Mesendoderm (in vitro differentiated cells): Measurements from ENCODE around the gene IFFO2.

ENCODE experiments used
- DNase-seq: peaks from one replicate; pipeline ENCODE4 v3.0.0; 2013
- H2AK5ac ChIP-seq: 2 replicates; pipeline ENCODE4 v1.6.1; 2013; ENCODE audit warnings: low read length, inconsistent platforms
- H2BK120ac ChIP-seq: 2 replicates; pipeline ENCODE4 v1.6.1; 2013; ENCODE audit warnings: low read depth, mild to moderate bottlenecking, low read length, moderate library complexity, mixed read lengths
- H2BK15ac ChIP-seq: replicated peaks from 2 replicates; pipeline ENCODE4 v1.6.1; 2013; ENCODE audit warnings: low read depth, mild to moderate bottlenecking, moderate library complexity
- H2BK5ac ChIP-seq: 2 replicates; pipeline ENCODE4 v1.6.1; 2013; ENCODE audit warnings: low read length, inconsistent platforms
- H3K18ac ChIP-seq: 2 replicates; pipeline ENCODE4 v1.6.1; 2013; ENCODE audit warnings: mild to moderate bottlenecking, low read length, mixed read lengths
- H3K23ac ChIP-seq: one replicate; pipeline ENCODE4 v1.6.1; 2013; ENCODE audit warnings: low read length
- H3K27ac ChIP-seq: 2 replicates; pipeline ENCODE4 v1.5.1; 2013; ENCODE audit warnings: low read depth, mild to moderate bottlenecking, inconsistent platforms, low read length, moderate library complexity
- H3K27me3 ChIP-seq: 2 replicates; pipeline ENCODE4 v1.6.1; 2013; ENCODE audit warnings: low read length, control low read depth, mild to moderate bottlenecking, inconsistent platforms; ENCODE audit not compliant: insufficient read depth, poor library complexity
- H3K36me3 ChIP-seq: 2 replicates; pipeline ENCODE4 v1.6.1; 2013; ENCODE audit warnings: low read length, inconsistent platforms; ENCODE audit not compliant: control insufficient read depth, insufficient read depth
- H3K4ac ChIP-seq: one replicate; pipeline ENCODE4 v1.6.1; 2013; ENCODE audit warnings: low read depth, mild to moderate bottlenecking, low read length, moderate library complexity
- H3K4me1 ChIP-seq: 2 replicates; pipeline ENCODE4 v1.6.1; 2013; ENCODE audit warnings: low read depth, low read length, inconsistent platforms; ENCODE audit not compliant: control insufficient read depth
- H3K4me2 ChIP-seq: 2 replicates; pipeline ENCODE4 v1.6.1; 2013; ENCODE audit warnings: low read length
- H3K4me3 ChIP-seq: 2 replicates; pipeline ENCODE4 v1.5.1; 2013; ENCODE audit warnings: mild to moderate bottlenecking, low read length
- H3K56ac ChIP-seq: one replicate; pipeline ENCODE4 v1.6.1; 2013; ENCODE audit warnings: low read length
- H3K79me1 ChIP-seq: 2 replicates; pipeline ENCODE4 v1.6.1; 2013; ENCODE audit warnings: low read length, inconsistent platforms
- H3K79me2 ChIP-seq: 2 replicates; pipeline ENCODE4 v1.6.1; 2013; ENCODE audit warnings: mild to moderate bottlenecking, low read length; ENCODE audit not compliant: control insufficient read depth, insufficient read depth
- H3K9ac ChIP-seq: 2 replicates; pipeline ENCODE4 v1.6.1; 2013; ENCODE audit warnings: low read length, inconsistent platforms
- H4K5ac ChIP-seq: one replicate; pipeline ENCODE4 v1.6.1; 2013; ENCODE audit warnings: low read length
- H4K8ac ChIP-seq: one replicate; pipeline ENCODE4 v1.6.1; 2013; ENCODE audit warnings: low read depth, mild to moderate bottlenecking, control low read depth, low read length, moderate library complexity
- WGBS: extraction: QIAGEN DNeasy Blood & Tissue Kit; methylation state at CpG from one replicate; pipeline ENCODE4 v1.1.7; 2013; ENCODE audit warnings: low lambda C conversion rate, missing lambda C conversion rate; ENCODE audit not compliant: insufficient coverage; ENCODE audit errors: extremely low coverage; 5-methylcytosine and 5-hydroxymethylcytosine counted together

IFFO2 gene

GRCh38 chr1:18928985-18929384, 27.5 kb downstream of the IFFO2 start:
- no peak for DNase-seq
- no peak overlapping the region for H4K8ac ChIP-seq
- peaks cover 4% of the 10 kb centered on the region for H3K79me2 ChIP-seq
- no peak overlapping the region for H3K56ac ChIP-seq
- WGBS: no CpG with 5 or more reads among the region's 6 CpGs
- H3K4me2 ChIP-seq: no peak overlapping the region
- H4K5ac ChIP-seq: no peak overlapping the region
- no peaks in the 10 kb centered on the region for H3K27me3 ChIP-seq
- no peak overlapping the region for H3K4me3 ChIP-seq
- H2BK120ac ChIP-seq: no peak overlapping the region
- no peak overlapping the region for H3K9ac ChIP-seq
- no peak overlapping the region for H3K23ac ChIP-seq
- no peak overlapping the region for H3K18ac ChIP-seq
- no peak overlapping the region for H3K27ac ChIP-seq
- H2AK5ac ChIP-seq: no peak overlapping the region
- H3K4ac ChIP-seq: no peak overlapping the region
- no peak overlapping the region for H2BK15ac ChIP-seq
- no peak overlapping the region for H2BK5ac ChIP-seq
- no peaks in the 10 kb centered on the region for H3K36me3 ChIP-seq
- peaks cover 8% of the 10 kb centered on the region for H3K79me1 ChIP-seq
- H3K4me1 ChIP-seq: peaks cover 9% of the 10 kb centered on the region

- H3K4me3 ChIP-seq: no peak overlapping the region
- no CpG with 5 or more reads among the region's 8 CpGs for WGBS
- H3K23ac ChIP-seq: no peak overlapping the region
- no peak overlapping the region for H2BK5ac ChIP-seq
- H3K18ac ChIP-seq: no peak overlapping the region
- H4K8ac ChIP-seq: no peak overlapping the region
- H4K5ac ChIP-seq: no peak overlapping the region
- H3K79me2 ChIP-seq: peaks cover 4% of the 10 kb centered on the region
- H2BK15ac ChIP-seq: no peak overlapping the region
- no peak overlapping the region for H3K56ac ChIP-seq
- H3K27me3 ChIP-seq: no peaks in the 10 kb centered on the region
- H3K4me2 ChIP-seq: no peak overlapping the region
- H2AK5ac ChIP-seq: no peak overlapping the region
- H3K79me1 ChIP-seq: peaks cover 8% of the 10 kb centered on the region
- no peak overlapping the region for H3K27ac ChIP-seq
- no peak overlapping the region for H3K9ac ChIP-seq
- DNase-seq: no peak
- H3K4me1 ChIP-seq: peaks cover 9% of the 10 kb centered on the region
- no peak overlapping the region for H3K4ac ChIP-seq
- no peaks in the 10 kb centered on the region for H3K36me3 ChIP-seq
- no peak overlapping the region for H2BK120ac ChIP-seq
Measured at GRCh38 chr1:18928406-18928805, 28.1 kb downstream of the IFFO2 start.

GRCh38 chr1:18927654-18928272, 28.7 kb downstream of the IFFO2 start:
- no peak overlapping the region for H3K4me3 ChIP-seq
- no peak overlapping the region for H3K56ac ChIP-seq
- H3K36me3 ChIP-seq: no peaks in the 10 kb centered on the region
- peaks cover 8% of the 10 kb centered on the region for H3K79me1 ChIP-seq
- no peak overlapping the region for H4K5ac ChIP-seq
- H3K4me1 ChIP-seq: peaks cover 7% of the 10 kb centered on the region
- peaks cover 4% of the 10 kb centered on the region for H3K79me2 ChIP-seq
- no peak overlapping the region for H2BK120ac ChIP-seq
- DNase-seq: no peak
- H2AK5ac ChIP-seq: no peak overlapping the region
- H3K4me2 ChIP-seq: no peak overlapping the region
- no peaks in the 10 kb centered on the region for H3K27me3 ChIP-seq
- H3K4ac ChIP-seq: no peak overlapping the region
- WGBS: no CpG with 5 or more reads among the region's 12 CpGs
- H3K23ac ChIP-seq: no peak overlapping the region
- no peak overlapping the region for H3K18ac ChIP-seq
- no peak overlapping the region for H3K9ac ChIP-seq
- no peak overlapping the region for H4K8ac ChIP-seq
- no peak overlapping the region for H2BK5ac ChIP-seq
- H3K27ac ChIP-seq: no peak overlapping the region
- no peak overlapping the region for H2BK15ac ChIP-seq

GRCh38 chr1:18927082-18927653, 29.3 kb downstream of the IFFO2 start:
- Histone ChIP-seq H3K56ac (no peak overlapping the region), H3K23ac (no peak overlapping the region), H3K4me3 (no peak overlapping the region), H3K18ac (no peak overlapping the region), H2BK15ac (no peak overlapping the region), H2BK5ac (no peak overlapping the region), H3K4me1 (peaks cover 4% of the 10 kb centered on the region), H4K8ac (no peak overlapping the region), H3K79me2 (peaks cover 4% of the 10 kb centered on the region), H2AK5ac (no peak overlapping the region), H3K9ac (no peak overlapping the region), H3K27me3 (no peaks in the 10 kb centered on the region), H3K4me2 (no peak overlapping the region), H2BK120ac (no peak overlapping the region), H3K79me1 (peaks cover 8% of the 10 kb centered on the region), H3K27ac (no peak overlapping the region), H3K36me3 (no peaks in the 10 kb centered on the region), H4K5ac (no peak overlapping the region), H3K4ac (no peak overlapping the region)
- WGBS: no CpG with 5 or more reads among the region's 16 CpGs
- DNase-seq: no peak

- Histone ChIP-seq H3K23ac (no peak overlapping the region), H3K4me1 (peaks cover 2% of the 10 kb centered on the region), H3K27ac (no peak overlapping the region), H3K79me1 (peaks cover 5% of the 10 kb centered on the region), H2AK5ac (no peak overlapping the region), H4K5ac (no peak overlapping the region), H4K8ac (peak overlapping the region; percentile 59), H3K9ac (no peak overlapping the region), H3K18ac (no peak overlapping the region), H3K27me3 (no peaks in the 10 kb centered on the region), H3K4me2 (no peak overlapping the region), H3K4me3 (no peak overlapping the region), H2BK15ac (no peak overlapping the region), H3K56ac (no peak overlapping the region), H2BK5ac (no peak overlapping the region), H3K4ac (no peak overlapping the region), H3K36me3 (no peaks in the 10 kb centered on the region), H3K79me2 (peaks cover 2% of the 10 kb centered on the region), H2BK120ac (no peak overlapping the region)
- WGBS: no CpG with 5 or more reads among the region's 13 CpGs
- DNase-seq: peak; percentile 86
Measured at GRCh38 chr1:18926315-18927081, 30.0 kb downstream of the IFFO2 start.
